GM15510 (cell line): ENCODE data around the gene NDE1.
A peak's percentile ranks its signal among the peaks of the same experiment; 100 is the strongest.

Experiments used
- POLR2A ChIP-seq: IDR thresholded peaks from 3 replicates; pipeline ENCODE4 v1.6.1; 2011; ENCODE audit warnings: borderline replicate concordance; ENCODE audit not compliant: insufficient read length; ENCODE audit errors: extremely low read depth

Gene NDE1

GRCh38 chr16:15650019-15650697, at the start of gene NDE1:
Gene NDE1, plus strand, starts transcription at chr16:15650245. Its CDS starts 14,534 bp downstream, at chr16:15664779.
- peak; percentile 86 for TF ChIP-seq POLR2A

- no peak for TF ChIP-seq POLR2A
Measured at GRCh38 chr16:15601212-15601879, 48.7 kb upstream of the NDE1 start.

GRCh38 chr16:15602285-15603044, 47.6 kb upstream of the NDE1 start:
- TF ChIP-seq POLR2A: no peak

- TF ChIP-seq POLR2A: no peak
Measured at GRCh38 chr16:15604460-15605440, 45.3 kb upstream of the NDE1 start.

- TF ChIP-seq POLR2A: no peak
Measured at GRCh38 chr16:15605839-15606517, 44.1 kb upstream of the NDE1 start.

DNA sequence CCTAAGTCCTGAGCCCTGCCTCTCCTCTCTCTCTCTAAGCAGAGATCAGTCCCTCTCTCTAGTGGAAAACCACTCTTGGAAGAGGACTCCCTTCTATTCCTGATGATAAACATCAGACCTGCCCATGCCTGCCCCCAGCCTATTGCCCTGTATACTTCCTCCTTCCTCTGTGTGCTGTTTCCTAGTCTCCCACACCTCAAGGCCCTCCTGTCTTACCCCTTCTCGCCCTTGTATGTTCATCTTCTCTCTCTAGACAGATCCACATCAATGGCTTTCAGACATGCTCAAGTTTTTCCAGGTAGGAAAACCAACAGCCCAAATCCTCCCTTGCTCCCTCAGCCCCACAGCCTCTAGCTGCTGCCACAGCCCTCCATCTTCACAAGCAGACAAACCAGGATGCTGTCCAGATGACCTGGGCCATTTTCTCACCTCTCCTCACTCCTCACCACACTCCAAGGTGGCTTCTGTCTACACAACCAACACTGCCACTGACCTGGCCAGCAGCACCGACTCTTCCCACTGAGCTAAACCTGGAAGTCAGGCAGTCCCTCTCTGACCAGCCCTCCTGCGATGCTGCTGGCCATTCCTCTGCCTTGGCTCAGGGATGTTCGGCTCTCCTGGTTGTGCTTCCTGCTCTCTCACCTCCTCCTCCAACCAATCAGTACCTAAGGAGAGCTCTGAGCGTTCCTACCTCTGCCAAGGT, 43.4 kb upstream of the NDE1 start:
- TF ChIP-seq POLR2A: no peak

- TF ChIP-seq POLR2A: no peak
Measured at GRCh38 chr16:15607700-15608396, 42.2 kb upstream of the NDE1 start.

- TF ChIP-seq POLR2A: no peak
Measured at GRCh38 chr16:15608398-15609285, 41.4 kb upstream of the NDE1 start.

DNA sequence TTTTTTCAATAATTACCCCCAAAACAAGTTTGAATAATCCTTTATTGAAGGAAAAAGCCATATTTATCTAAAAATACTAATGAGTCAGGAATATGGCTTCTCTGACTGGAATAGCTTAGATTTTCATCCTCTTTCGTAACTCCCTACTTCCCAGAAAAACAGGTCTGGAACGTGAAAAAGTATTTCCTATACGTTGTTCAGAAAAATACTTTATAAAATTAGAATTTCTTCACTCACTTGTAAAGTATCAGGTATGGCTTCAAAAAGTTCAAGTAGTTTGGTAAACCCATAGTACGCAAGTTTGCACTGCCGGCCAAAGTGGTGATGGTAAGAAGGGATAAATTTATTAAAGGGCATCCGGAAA, 40.8 kb upstream of the NDE1 start:
- TF ChIP-seq POLR2A: no peak

DNA sequence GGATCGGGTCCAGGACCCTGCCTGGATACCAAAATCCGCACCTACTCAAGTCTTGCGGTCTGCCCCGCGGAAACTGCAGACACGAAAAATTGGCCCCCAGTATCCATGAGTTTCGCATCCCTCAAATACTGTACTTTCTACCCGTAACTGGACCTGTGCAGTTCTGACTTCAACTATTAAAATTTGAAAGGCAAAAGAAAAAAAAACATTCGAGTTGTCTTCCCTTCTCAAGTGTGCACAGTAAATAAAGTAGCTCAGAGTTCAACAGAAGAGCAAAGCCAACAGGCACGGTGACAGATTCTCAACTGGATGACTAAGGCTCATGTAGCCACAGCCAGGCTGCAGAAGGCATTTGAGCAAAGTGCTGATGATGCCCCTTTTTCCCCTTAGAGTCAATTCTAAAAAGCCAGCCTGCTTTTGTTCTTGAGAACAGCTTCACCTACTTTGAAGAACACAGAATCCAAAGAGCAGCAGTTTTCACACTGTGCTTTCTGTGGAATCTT, 39.6 kb upstream of the NDE1 start:
- TF ChIP-seq POLR2A: no peak

GRCh38 chr16:15611610-15612009, 38.4 kb upstream of the NDE1 start:
- TF ChIP-seq POLR2A: no peak

GRCh38 chr16:15613676-15614075, 36.4 kb upstream of the NDE1 start:
- TF ChIP-seq POLR2A: no peak
